ENCODE results near the gene OR52I1. TPM values are rescaled to one million over a fixed set of nuclear protein-coding genes. Genes with fewer than 3 reads are reported as not detected.

The OR52I1 gene
- polyA plus RNA-seq, 1 donor from 2014 or later = not detected

DNA sequence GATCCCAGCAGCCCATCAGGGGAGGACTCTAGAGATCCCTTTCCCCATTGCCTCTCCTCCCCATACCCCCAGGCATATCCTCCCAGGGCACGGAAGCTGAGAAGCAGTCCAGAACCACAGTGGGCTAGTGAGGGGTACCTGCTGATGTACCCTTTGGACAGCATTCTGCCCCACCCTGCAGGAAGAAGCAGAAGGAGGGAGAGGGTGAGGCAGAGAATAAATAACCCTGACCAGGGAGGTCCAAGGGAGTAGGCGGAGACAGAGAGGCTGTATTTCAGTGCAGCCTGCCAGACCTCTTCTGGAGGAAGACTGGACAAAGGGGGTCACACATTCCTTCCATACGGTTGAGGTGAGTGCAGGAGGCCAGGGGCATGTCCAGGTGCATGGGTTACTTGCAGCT, 49.8 kb downstream of the OR52I1 start, which contains the start of gene OR51E1:
OR51E1 (plus strand) TSS at position 301 of the 400 bp plus-strand sequence. CDS start 8,545 bp downstream, outside the sequence.
- Histone ChIP-seq H3K79me2 (replicated peaks; ENCODE audit: insufficient read depth, low read length) (no peaks in the 10 kb centered on the region), H3K4me3 (ENCODE audit: low read length) (no peak within 1 kb of the TSS), H3K9me3 (ENCODE audit: low read length) (no peaks in the 10 kb centered on the region), H3K4me2 (ENCODE audit: low read length) (no peak within 1 kb of the TSS), H3K27ac (ENCODE audit: low read length) (no peak within 1 kb of the TSS), H3K27me3 (ENCODE audit: insufficient read depth, low read depth, low read length) (no peaks in the 10 kb centered on the region), H4K20me1 (ENCODE audit: insufficient read depth) (no peaks in the 10 kb centered on the region), H3K36me3 (ENCODE audit: insufficient read depth, low read length) (no peaks in the 10 kb centered on the region), H3K9ac (ENCODE audit: low read length) (no peak within 1 kb of the TSS), H3K9me2 (ENCODE audit: insufficient read depth, low read length) (no peaks in the 10 kb centered on the region), H2AFZ (ENCODE audit: low read depth, low read length) (no peak within 1 kb of the TSS), H3F3A (ENCODE audit: insufficient read depth, low read length, poor library complexity, severe bottlenecking) (no peaks in the 10 kb centered on the region)
- TF ChIP-seq EZH2 (IDR thresholded peaks at IDR 0.05; ENCODE audit: borderline replicate concordance, insufficient read depth, low read length, poor library complexity, severe bottlenecking) (no peak), SMC3 (conservative IDR thresholded peaks at IDR 0.05; ENCODE audit: poor library complexity) (no peak), POLR2AphosphoS5 (IDR thresholded peaks at IDR 0.05) (no peak), TAF1 (IDR thresholded peaks at IDR 0.05; ENCODE audit: low read depth) (no peak), RAD21 (conservative IDR thresholded peaks at IDR 0.05) (no peak), CTCF (IDR thresholded peaks at IDR 0.05; ENCODE audit: poor library complexity, severe bottlenecking) (no peak), EP300 (conservative IDR thresholded peaks at IDR 0.05; ENCODE audit: poor library complexity, severe bottlenecking) (no peak), MXI1 (conservative IDR thresholded peaks at IDR 0.05; ENCODE audit: poor library complexity, severe bottlenecking) (no peak)
- TF ChIP-seq, protein P1, sequence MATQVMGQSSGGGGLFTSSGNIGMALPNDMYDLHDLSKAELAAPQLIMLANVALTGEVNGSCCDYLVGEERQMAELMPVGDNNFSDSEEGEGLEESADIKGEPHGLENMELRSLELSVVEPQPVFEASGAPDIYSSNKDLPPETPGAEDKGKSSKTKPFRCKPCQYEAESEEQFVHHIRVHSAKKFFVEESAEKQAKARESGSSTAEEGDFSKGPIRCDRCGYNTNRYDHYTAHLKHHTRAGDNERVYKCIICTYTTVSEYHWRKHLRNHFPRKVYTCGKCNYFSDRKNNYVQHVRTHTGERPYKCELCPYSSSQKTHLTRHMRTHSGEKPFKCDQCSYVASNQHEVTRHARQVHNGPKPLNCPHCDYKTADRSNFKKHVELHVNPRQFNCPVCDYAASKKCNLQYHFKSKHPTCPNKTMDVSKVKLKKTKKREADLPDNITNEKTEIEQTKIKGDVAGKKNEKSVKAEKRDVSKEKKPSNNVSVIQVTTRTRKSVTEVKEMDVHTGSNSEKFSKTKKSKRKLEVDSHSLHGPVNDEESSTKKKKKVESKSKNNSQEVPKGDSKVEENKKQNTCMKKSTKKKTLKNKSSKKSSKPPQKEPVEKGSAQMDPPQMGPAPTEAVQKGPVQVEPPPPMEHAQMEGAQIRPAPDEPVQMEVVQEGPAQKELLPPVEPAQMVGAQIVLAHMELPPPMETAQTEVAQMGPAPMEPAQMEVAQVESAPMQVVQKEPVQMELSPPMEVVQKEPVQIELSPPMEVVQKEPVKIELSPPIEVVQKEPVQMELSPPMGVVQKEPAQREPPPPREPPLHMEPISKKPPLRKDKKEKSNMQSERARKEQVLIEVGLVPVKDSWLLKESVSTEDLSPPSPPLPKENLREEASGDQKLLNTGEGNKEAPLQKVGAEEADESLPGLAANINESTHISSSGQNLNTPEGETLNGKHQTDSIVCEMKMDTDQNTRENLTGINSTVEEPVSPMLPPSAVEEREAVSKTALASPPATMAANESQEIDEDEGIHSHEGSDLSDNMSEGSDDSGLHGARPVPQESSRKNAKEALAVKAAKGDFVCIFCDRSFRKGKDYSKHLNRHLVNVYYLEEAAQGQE (IDR thresholded peaks at IDR 0.05; ENCODE audit: borderline replicate concordance) = no peak

- Histone ChIP-seq H3K79me2 (replicated peaks; ENCODE audit: insufficient read depth, low read length) (no peaks in the 10 kb centered on the region), H3K27me3 (ENCODE audit: insufficient read depth, low read depth, low read length) (no peaks in the 10 kb centered on the region), H3K4me2 (ENCODE audit: low read length) (no peak overlapping the region), H3K36me3 (ENCODE audit: insufficient read depth, low read length) (no peaks in the 10 kb centered on the region), H3K27ac (ENCODE audit: low read length) (no peak overlapping the region), H3K9ac (ENCODE audit: low read length) (no peak overlapping the region), H4K20me1 (ENCODE audit: insufficient read depth) (no peaks in the 10 kb centered on the region), H2AFZ (ENCODE audit: low read depth, low read length) (no peak overlapping the region), H3K9me2 (ENCODE audit: insufficient read depth, low read length) (no peaks in the 10 kb centered on the region), H3F3A (ENCODE audit: insufficient read depth, low read length, poor library complexity, severe bottlenecking) (no peaks in the 10 kb centered on the region), H3K9me3 (ENCODE audit: low read length) (no peaks in the 10 kb centered on the region), H3K4me3 (ENCODE audit: low read length) (no peak overlapping the region)
- TF ChIP-seq CTCF (IDR thresholded peaks at IDR 0.05; ENCODE audit: poor library complexity, severe bottlenecking) = no peak
- no peak for TF ChIP-seq MXI1 (conservative IDR thresholded peaks at IDR 0.05; ENCODE audit: poor library complexity, severe bottlenecking)
- TF ChIP-seq, protein P1 (IDR thresholded peaks at IDR 0.05; ENCODE audit: borderline replicate concordance) = no peak
- no peak for TF ChIP-seq POLR2AphosphoS5 (IDR thresholded peaks at IDR 0.05)
- TF ChIP-seq SMC3 (conservative IDR thresholded peaks at IDR 0.05; ENCODE audit: poor library complexity) = no peak
- TF ChIP-seq RAD21 (conservative IDR thresholded peaks at IDR 0.05) = no peak
- TF ChIP-seq EZH2 (IDR thresholded peaks at IDR 0.05; ENCODE audit: borderline replicate concordance, insufficient read depth, low read length, poor library complexity, severe bottlenecking) = no peak
- TF ChIP-seq TAF1 (IDR thresholded peaks at IDR 0.05; ENCODE audit: low read depth) = no peak
- no peak for TF ChIP-seq EP300 (conservative IDR thresholded peaks at IDR 0.05; ENCODE audit: poor library complexity, severe bottlenecking)
These were observed 50.4 kb downstream of the OR52I1 start for GRCh38 chr11:4644233-4644632.

Data from neural cell (in vitro differentiated cells).